NT2/D1 (cell line): ENCODE data around the gene NT5DC3.

Experiments used
- SUZ12 ChIP-seq: IDR thresholded peaks from 2 replicates; pipeline ENCODE4 v1.6.1; 2011; ENCODE audit not compliant: insufficient read length, insufficient read depth; ENCODE audit errors: extremely low read depth
- YY1 ChIP-seq: IDR thresholded peaks from 2 replicates; pipeline ENCODE4 v1.6.1; 2011; ENCODE audit not compliant: insufficient read length, insufficient read depth
- ZNF274 ChIP-seq: IDR thresholded peaks from 2 replicates; pipeline ENCODE4 v1.6.1; 2011; ENCODE audit warnings: mild to moderate bottlenecking, low read depth, low read length

DNA sequence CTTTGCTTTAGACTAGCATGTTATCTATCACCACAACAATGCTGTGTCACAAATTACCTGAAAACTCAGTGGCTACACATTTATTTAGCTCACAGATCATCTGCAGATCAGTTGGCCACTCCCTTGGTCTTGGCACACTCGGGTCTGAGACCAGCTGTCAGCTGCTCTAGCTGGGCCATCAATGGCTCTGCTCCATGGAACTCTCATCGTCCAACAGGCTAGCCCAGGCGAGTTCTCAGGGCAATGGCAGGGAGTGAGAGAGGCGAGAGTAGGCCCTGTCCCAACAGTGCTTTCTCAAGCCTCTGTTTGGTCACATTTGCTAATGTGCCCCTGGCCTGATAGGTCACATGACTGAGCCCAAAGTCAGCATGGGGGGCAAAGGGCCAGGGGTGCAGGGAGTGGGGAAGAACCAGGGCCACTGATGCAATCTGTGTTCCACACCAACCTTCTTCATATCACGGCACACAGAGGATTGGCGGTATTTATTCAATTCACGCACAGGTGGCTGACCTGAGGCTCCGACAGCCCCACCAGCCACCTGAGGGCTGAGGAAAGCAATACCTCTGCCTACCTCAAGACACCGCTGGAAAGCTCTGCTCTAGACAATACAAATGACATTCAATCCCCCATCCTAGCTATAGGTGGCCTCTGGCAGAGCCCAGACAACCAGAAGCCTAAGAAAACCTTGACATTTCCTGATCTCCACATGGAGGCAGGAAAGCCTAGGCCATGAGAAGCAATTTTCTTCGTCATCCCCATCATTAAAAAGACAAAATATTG lies 82.5 kb downstream of the NT5DC3 start:
- TF ChIP-seq ZNF274 (no peak), YY1 (no peak), SUZ12 (no peak)
